HEK293 (cell line): ENCODE data around the gene NSUN3.

Source experiments
- CTCF ChIA-PET: fragments of 350-600 bp; formaldehyde crosslinking; extraction: SDS; loops from one replicate; lab custom pipeline; 2021; ENCODE audit warnings: antibody characterized with exemption; lab: Yijun Ruan, JAX
- POLR2A ChIA-PET: fragments of 300-600 bp; formaldehyde crosslinking; extraction: SDS; loops from one replicate; lab custom pipeline; 2020; ENCODE audit warnings: antibody characterized with exemption, inconsistent platforms; lab: Yijun Ruan, JAX
- H3K27ac ChIP-seq: fragments of 200-500 bp; sonication (Bioruptor generic); 2 replicates; pipeline ENCODE4 v1.5.1; 2014; ENCODE audit warnings: low read depth, low read length, control low read depth, inconsistent platforms; ENCODE audit errors: extremely low read depth
- H3K36me3 ChIP-seq, 2 experiments: fragments of 200-500 bp in 1 of 2; sonication (Bioruptor generic) in 1 of 2; 1 replicate in 1 of 2; 2 replicates in 1 of 2; pipeline ENCODE4 v1.5.1; 2014 to 2017; ENCODE audit warnings: inconsistent platforms in 2 of 2, low read length in 2 of 2; ENCODE audit not compliant: control insufficient read depth in 2 of 2, insufficient read depth in 1 of 2
- H3K4me1 ChIP-seq: fragments of 200-500 bp; sonication (Bioruptor generic); 2 replicates; pipeline ENCODE4 v1.5.1; 2014; ENCODE audit warnings: mild to moderate bottlenecking, low read length, inconsistent platforms; ENCODE audit not compliant: control insufficient read depth, insufficient read depth
- H3K4me3 ChIP-seq: 2 replicates; pipeline ENCODE4 v1.5.1; 2011; ENCODE audit warnings: low read depth, mild to moderate bottlenecking, control low read depth, low read length, moderate library complexity
- H3K9me3 ChIP-seq: fragments of 200-500 bp; sonication (Bioruptor generic); 2 replicates; pipeline ENCODE4 v1.5.1; 2014; ENCODE audit warnings: low read depth, low read length, inconsistent platforms; ENCODE audit not compliant: control insufficient read depth, insufficient read depth
- BCL11A ChIP-seq: fragments of 450-650 bp; formaldehyde crosslinking; IDR thresholded peaks from 2 replicates; pipeline ENCODE4 v1.5.1; 2016; ENCODE audit warnings: low read depth, missing biosample characterization, missing genetic modification characterization
- HIC1 ChIP-seq: fragments of 450-650 bp; formaldehyde crosslinking; IDR thresholded peaks from 2 replicates; pipeline ENCODE4 v1.5.1; 2016; ENCODE audit warnings: missing biosample characterization, missing genetic modification characterization
- HOXA7 ChIP-seq: sonication (generic); formaldehyde crosslinking; IDR thresholded peaks from 2 replicates; pipeline ENCODE4 v1.8.1; 2022; ENCODE audit warnings: missing genetic modification reagents, borderline replicate concordance
- MYNN ChIP-seq: fragments of 450-650 bp; formaldehyde crosslinking; IDR thresholded peaks from 2 replicates; pipeline ENCODE4 v1.5.1; 2016; ENCODE audit warnings: missing biosample characterization, missing genetic modification characterization, borderline replicate concordance
- SCRT1 ChIP-seq: fragments of 450-650 bp; formaldehyde crosslinking; IDR thresholded peaks from 2 replicates; pipeline ENCODE4 v1.5.1; 2016; ENCODE audit warnings: missing biosample characterization, missing genetic modification characterization, borderline replicate concordance
- SP7 ChIP-seq: fragments of 450-650 bp; formaldehyde crosslinking; IDR thresholded peaks from 2 replicates; pipeline ENCODE4 v1.5.1; 2016; ENCODE audit warnings: missing biosample characterization, missing genetic modification characterization
- TCF7L2 ChIP-seq: IDR thresholded peaks from 2 replicates; pipeline ENCODE4 v1.6.1; 2011; ENCODE audit warnings: low read depth, mild to moderate bottlenecking, inconsistent platforms, low read length, moderate library complexity, borderline replicate concordance
- ZEB2 ChIP-seq: fragments of 450-650 bp; formaldehyde crosslinking; IDR thresholded peaks from 2 replicates; pipeline ENCODE4 v1.5.1; 2016; ENCODE audit warnings: missing biosample characterization, missing genetic modification characterization
- ZFP3 ChIP-seq: fragments of 450-650 bp; formaldehyde crosslinking; IDR thresholded peaks from 2 replicates; pipeline ENCODE4 v1.5.1; 2016; ENCODE audit warnings: low read depth, missing biosample characterization, missing genetic modification characterization
- ZNF121 ChIP-seq: fragments of 450-650 bp; formaldehyde crosslinking; IDR thresholded peaks from 2 replicates; pipeline ENCODE4 v1.5.1; 2016; ENCODE audit warnings: missing biosample characterization, missing genetic modification characterization
- ZNF23 ChIP-seq: fragments of 450-650 bp; formaldehyde crosslinking; IDR thresholded peaks from 2 replicates; pipeline ENCODE4 v1.5.1; 2016; ENCODE audit warnings: missing biosample characterization, missing genetic modification characterization, borderline replicate concordance
- ZNF24 ChIP-seq: fragments of 450-650 bp; formaldehyde crosslinking; IDR thresholded peaks from 2 replicates; pipeline ENCODE4 v1.5.1; 2016; ENCODE audit warnings: missing biosample characterization, missing genetic modification characterization
- ZNF335 ChIP-seq: fragments of 450-650 bp; formaldehyde crosslinking; conservative IDR thresholded peaks from 2 replicates; pipeline ENCODE4 v1.5.1; 2016; ENCODE audit warnings: missing biosample characterization, missing genetic modification characterization
- ZNF394 ChIP-seq: fragments of 450-650 bp; formaldehyde crosslinking; IDR thresholded peaks from 2 replicates; pipeline ENCODE4 v1.5.1; 2016; ENCODE audit warnings: missing biosample characterization, missing genetic modification characterization, mild to moderate bottlenecking, moderate library complexity, borderline replicate concordance
- ZNF433 ChIP-seq: fragments of 450-650 bp; formaldehyde crosslinking; IDR thresholded peaks from 2 replicates; pipeline ENCODE4 v1.5.1; 2016; ENCODE audit warnings: missing biosample characterization, missing genetic modification characterization, low read depth
- ZNF580 ChIP-seq: fragments of 450-650 bp; formaldehyde crosslinking; IDR thresholded peaks from 2 replicates; pipeline ENCODE4 v1.5.1; 2016; ENCODE audit warnings: missing biosample characterization, missing genetic modification characterization
- ZNF596 ChIP-seq: fragments of 450-650 bp; IDR thresholded peaks from 2 replicates; pipeline ENCODE4 v1.5.0; 2018; ENCODE audit warnings: missing biosample characterization, mild to moderate bottlenecking, missing genetic modification characterization, moderate library complexity
- ZNF621 ChIP-seq: fragments of 450-650 bp; formaldehyde crosslinking; IDR thresholded peaks from 2 replicates; pipeline ENCODE4 v1.5.1; 2017; ENCODE audit warnings: missing biosample characterization, missing genetic modification characterization
- ZNF624 ChIP-seq: fragments of 450-650 bp; formaldehyde crosslinking; IDR thresholded peaks from 2 replicates; pipeline ENCODE4 v1.5.1; 2017; ENCODE audit warnings: missing biosample characterization, missing genetic modification characterization
- ZNF658 ChIP-seq: fragments of 450-650 bp; formaldehyde crosslinking; IDR thresholded peaks from 2 replicates; pipeline ENCODE4; 2016; ENCODE audit warnings: missing biosample characterization, missing genetic modification characterization
- ZNF785 ChIP-seq: fragments of 450-650 bp; formaldehyde crosslinking; IDR thresholded peaks from 2 replicates; pipeline ENCODE4 v1.5.1; 2016; ENCODE audit warnings: missing biosample characterization, missing genetic modification characterization
- ZNF792 ChIP-seq: fragments of 450-650 bp; formaldehyde crosslinking; IDR thresholded peaks from 2 replicates; pipeline ENCODE4 v1.5.1; 2016; ENCODE audit warnings: missing biosample characterization, missing genetic modification characterization
- ZSCAN30 ChIP-seq: fragments of 450-650 bp; IDR thresholded peaks from 2 replicates; pipeline ENCODE4 v1.5.1; 2018; ENCODE audit warnings: missing biosample characterization, mild to moderate bottlenecking, missing genetic modification characterization, moderate library complexity

Gene NSUN3

GRCh38 chr3:94136133-94136532 lies 73.3 kb downstream of the NSUN3 start:
- CTCF ChIA-PET: no interaction called here
- POLR2A ChIA-PET: no interaction called here
- TF ChIP-seq ZNF621 (tag by site-specific recombination): no peak
- 0 out of 2 replicates have a peak, but pooled peaks have one; percentile 55 for TF ChIP-seq ZNF596 (tag by site-specific recombination)
- no peak for TF ChIP-seq ZSCAN30 (tag by site-specific recombination)
- TF ChIP-seq ZNF580 (tag by site-specific recombination): no peak
- Histone ChIP-seq H3K4me3 (no peak overlapping the region), H3K4me1 (peaks cover 3% of the 10 kb centered on the region; the same call in 1 of the 2 replicates), H3K27ac (no peak overlapping the region), H3K36me3 (no peaks in the 10 kb centered on the region), H3K9me3 (no peaks in the 10 kb centered on the region)

- TF ChIP-seq ZNF121 (tag by site-specific recombination) (no peak), HOXA7 (no peak), ZEB2 (tag by site-specific recombination) (no peak), ZNF23 (tag by site-specific recombination) (no peak), ZNF335 (tag by site-specific recombination) (no peak), ZFP3 (tag by site-specific recombination) (no peak), MYNN (tag by site-specific recombination) (no peak), HIC1 (tag by site-specific recombination) (no peak), ZNF394 (tag by site-specific recombination) (no peak), SCRT1 (tag by site-specific recombination) (no peak), ZNF785 (tag by site-specific recombination) (no peak), ZNF658 (tag by site-specific recombination) (no peak), ZNF24 (tag by site-specific recombination) (no peak), SP7 (tag by site-specific recombination) (no peak), ZNF792 (tag by site-specific recombination) (no peak), BCL11A (tag by site-specific recombination) (no peak), ZNF624 (tag by site-specific recombination) (no peak), TCF7L2 (no peak), ZNF433 (no peak)
- POLR2A ChIA-PET: no interaction called here
These were observed 74.5 kb downstream of the NSUN3 start for GRCh38 chr3:94137377-94137776.

More at GRCh38 chr3:94137377-94137776, 74.5 kb downstream of the NSUN3 start:
- Histone ChIP-seq H3K4me3 (no peak overlapping the region), H3K4me1 (peaks cover 3% of the 10 kb centered on the region; the same call in 1 of the 2 replicates), H3K27ac (no peak overlapping the region), H3K9me3 (no peaks in the 10 kb centered on the region), H3K36me3 (no peaks in the 10 kb centered on the region)
- CTCF ChIA-PET: interaction anchor here (0.6 to 1.0 kb wide), 3 partner anchors 10 to 27 kb away, joined by 3 to 4 read pairs (median 3); no protein-coding TSS in a partner anchor
